Measurements from ENCODE around the gene TP53RK. TPM values are rescaled to one million over a fixed set of nuclear protein-coding genes. Genes with fewer than 3 reads are reported as not detected.

TP53RK gene
- total and polyA plus RNA-seq, 9 donors: 7.7 to 17.5 (median 13.4) TPM

DNA sequence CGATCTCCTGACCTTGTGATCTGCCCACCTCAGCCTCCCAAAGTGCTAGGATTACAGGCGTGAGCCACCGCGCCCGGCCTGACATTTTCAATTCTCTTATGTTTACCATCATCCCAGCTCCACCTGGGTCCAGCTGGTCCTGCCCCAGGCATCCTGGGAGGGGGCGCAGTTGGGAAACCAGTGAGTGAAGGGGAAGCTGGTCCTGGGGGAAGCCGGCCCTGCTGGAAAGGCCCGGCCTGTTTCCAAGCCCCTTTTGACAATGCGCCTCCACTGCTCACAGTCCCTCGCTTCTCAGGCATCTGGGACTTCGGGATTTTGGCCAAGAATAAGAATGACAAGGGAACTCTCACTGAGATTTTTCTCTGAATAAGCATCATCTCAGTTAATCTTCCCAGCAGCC lies 52.2 kb downstream of the TP53RK start:
- TF ChIP-seq EP300 (IDR thresholded peaks at IDR 0.05) (no peak), CTCF (IDR thresholded peaks at IDR 0.05) (no peak), POLR2A (IDR thresholded peaks at IDR 0.05) (no peak)
- no peak for DNase-seq
- H3K27me3 ChIP-seq: no peaks in the 10 kb centered on the region
- no peaks in the 10 kb centered on the region for H3K36me3 ChIP-seq
- 88 to 93% (median 92%) methylated on average over 11 of the region's 11 CpGs for WGBS, 3 donors
- no peak overlapping the region for H3K4me3 ChIP-seq
- intact Hi-C loops (cut with DNase I): no loop called here
- H3K4me1 ChIP-seq (ENCODE audit: insufficient read depth): no peaks in the 10 kb centered on the region
- H3K9me3 ChIP-seq: no peaks in the 10 kb centered on the region
- H3K27ac ChIP-seq: no peak overlapping the region

GRCh38 chr20:46636514-46636913 lies 52.7 kb downstream of the TP53RK start:
- TF ChIP-seq POLR2A (IDR thresholded peaks at IDR 0.05) (no peak), EP300 (IDR thresholded peaks at IDR 0.05) (no peak), CTCF (IDR thresholded peaks at IDR 0.05) (no peak)
- Histone ChIP-seq H3K4me3 (no peak overlapping the region), H3K9me3 (no peaks in the 10 kb centered on the region), H3K27me3 (no peaks in the 10 kb centered on the region), H3K27ac (no peak overlapping the region), H3K36me3 (no peaks in the 10 kb centered on the region), H3K4me1 (ENCODE audit: insufficient read depth) (no peaks in the 10 kb centered on the region)
- WGBS, 3 donors: 88 to 95% (median 89%) methylated on average over 4 of the region's 4 CpGs
- no peak for DNase-seq
- intact Hi-C loops (cut with DNase I): no loop called here

DNA sequence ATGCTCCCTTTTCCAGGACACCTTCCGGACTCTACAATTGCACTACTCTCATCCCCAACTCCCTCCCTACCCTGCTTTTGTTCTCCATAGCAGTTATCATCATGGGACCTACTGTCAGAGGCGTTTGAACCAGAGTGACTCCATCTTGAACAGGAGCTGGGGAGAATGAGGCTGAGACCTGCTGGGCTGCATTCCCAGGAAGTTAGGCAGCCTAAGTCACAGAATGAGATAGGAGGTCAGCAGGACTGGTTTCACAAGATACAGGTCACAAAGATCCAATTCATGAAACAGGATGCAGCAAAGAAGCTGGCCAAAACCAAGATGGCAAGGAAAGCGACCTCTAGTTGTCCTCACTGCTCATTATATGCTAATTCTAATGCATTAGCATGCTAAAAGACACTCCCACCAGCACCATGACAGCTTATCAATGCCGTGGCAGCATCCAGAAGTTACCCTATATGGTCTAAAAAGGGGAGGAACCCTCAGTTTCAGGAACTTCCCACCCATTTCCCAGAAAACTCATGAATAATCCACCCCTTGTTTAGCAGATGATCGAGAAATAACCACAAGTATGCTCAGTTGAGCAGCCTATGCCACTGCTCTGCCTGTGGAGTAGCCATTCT lies 53.6 kb downstream of the TP53RK start:
- WGBS, 3 donors: 84 to 87% (median 85%) methylated on average over 5 of the region's 5 CpGs
- Histone ChIP-seq H3K4me1 (ENCODE audit: insufficient read depth) (no peaks in the 10 kb centered on the region), H3K9me3 (no peaks in the 10 kb centered on the region), H3K36me3 (no peaks in the 10 kb centered on the region), H3K27ac (no peak overlapping the region), H3K27me3 (no peaks in the 10 kb centered on the region), H3K4me3 (no peak overlapping the region)
- no peak for DNase-seq
- TF ChIP-seq POLR2A (IDR thresholded peaks at IDR 0.05) (no peak), EP300 (IDR thresholded peaks at IDR 0.05) (no peak), CTCF (IDR thresholded peaks at IDR 0.05) (no peak)
- intact Hi-C loops (cut with DNase I): no loop called here

DNA sequence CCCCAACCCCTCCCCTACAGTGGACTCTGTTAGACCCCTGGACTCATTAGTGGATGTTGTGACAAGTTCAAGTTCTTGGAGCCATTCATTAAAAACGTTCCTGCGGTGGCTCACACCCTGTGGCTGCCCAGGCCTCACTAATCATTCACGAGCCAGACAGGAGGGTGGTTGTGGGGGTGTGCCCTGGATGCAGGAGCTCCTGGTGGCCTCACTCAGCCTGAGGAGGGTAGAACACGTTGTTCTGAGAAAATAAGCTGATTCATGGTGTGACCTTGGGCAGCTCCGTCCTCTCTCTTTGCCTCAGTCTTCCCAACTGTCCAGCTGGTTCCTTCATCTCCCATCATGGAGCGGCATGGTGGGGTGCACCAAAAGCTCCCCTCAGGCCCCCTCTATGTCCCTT lies 54.7 kb downstream of the TP53RK start:
- intact Hi-C loops (cut with DNase I): no loop called here

More for the DNA sequence above, 54.7 kb downstream of the TP53RK start:
- no peaks in the 10 kb centered on the region for H3K36me3 ChIP-seq
- no peaks in the 10 kb centered on the region for H3K27me3 ChIP-seq
- no peak for DNase-seq
- no peak overlapping the region for H3K4me3 ChIP-seq
- H3K27ac ChIP-seq: no peak overlapping the region
- H3K9me3 ChIP-seq: no peaks in the 10 kb centered on the region
- no peak for TF ChIP-seq CTCF (IDR thresholded peaks at IDR 0.05)
- TF ChIP-seq EP300 (IDR thresholded peaks at IDR 0.05): no peak
- no peak for TF ChIP-seq POLR2A (IDR thresholded peaks at IDR 0.05)
- WGBS, 3 donors: 47 to 56% (median 55%) methylated on average over 6 of the region's 6 CpGs
- no peaks in the 10 kb centered on the region for H3K4me1 ChIP-seq (ENCODE audit: insufficient read depth)

Other genes with a start within 250 kb of the TP53RK start
- gene ZNF334, start 175.9 kb downstream of the TP53RK start, total RNA-seq: 10 to 100 TPM in 6 of 7 donors, 1 to 10 TPM in 1; 9.9 to 16.1 (median 11.3) TPM
- 10 to 100 TPM in 1 of 2 donors, 1 to 10 TPM in 1; 5.5 to 10.7 TPM for gene ZNF334, start 175.9 kb downstream of the TP53RK start, polyA plus RNA-seq
- gene OCSTAMP, start 138.8 kb downstream of the TP53RK start, total RNA-seq: not detected
- gene OCSTAMP, start 138.8 kb downstream of the TP53RK start, polyA plus RNA-seq: 1 to 10 TPM in 1 of 2 donors, not detected in 1; 2.0 TPM
- gene SLC13A3, start 38.0 kb downstream of the TP53RK start, total RNA-seq: 1 to 10 TPM in 6 of 7 donors, under 1 TPM in 1; 0.36 to 6.1 (median 4.6) TPM
- gene SLC13A3, start 38.0 kb downstream of the TP53RK start, polyA plus RNA-seq: 1 to 10 TPM; 1.3 to 7.1 TPM
- gene SLC2A10, start 20.2 kb upstream of the TP53RK start, total RNA-seq: 10 to 100 TPM in 5 of 7 donors, 1 to 10 TPM in 2; 7.3 to 27.7 (median 15.1) TPM
- 10 to 100 TPM; 11.0 to 18.4 TPM for gene SLC2A10, start 20.2 kb upstream of the TP53RK start, polyA plus RNA-seq
- gene EYA2, start 205.4 kb upstream of the TP53RK start, total RNA-seq: 1 to 10 TPM in 5 of 7 donors, under 1 TPM in 2; 0.18 to 7.6 (median 1.7) TPM
- 1 to 10 TPM in 1 of 2 donors, under 1 TPM in 1; 0.54 to 4.3 TPM for gene EYA2, start 205.4 kb upstream of the TP53RK start, polyA plus RNA-seq